Hepatocyte (in vitro differentiated cells): ENCODE data around the gene MMP20. TPM values are rescaled to one million over a fixed set of nuclear protein-coding genes. Genes with fewer than 3 reads are reported as not detected.

Experiments
- DNase-seq: peaks from one replicate; pipeline ENCODE4 v3.0.0-alpha.2; 2016; ENCODE audit warnings: low spot score
- H2AFZ ChIP-seq: fragments of 200-600 bp; sonication (generic); 2 replicates; pipeline ENCODE4 v1.6.0; 2016; ENCODE audit warnings: antibody characterized with exemption, mild to moderate bottlenecking
- H3K27ac ChIP-seq: fragments of 200-600 bp; sonication (generic); 2 replicates; pipeline ENCODE4 v1.5.1; 2016; ENCODE audit warnings: mild to moderate bottlenecking
- H3K27me3 ChIP-seq: fragments of 200-600 bp; sonication (generic); 2 replicates; pipeline ENCODE4 v1.6.1; 2016
- H3K36me3 ChIP-seq: fragments of 200-600 bp; sonication (generic); replicated peaks from 2 replicates; pipeline ENCODE4 v1.5.1; 2016; ENCODE audit warnings: low read depth; ENCODE audit not compliant: insufficient read depth
- H3K4me1 ChIP-seq: fragments of 200-600 bp; sonication (generic); 2 replicates; pipeline ENCODE4 v1.5.1; 2016; ENCODE audit warnings: mild to moderate bottlenecking, moderate library complexity; ENCODE audit not compliant: insufficient read depth
- H3K4me2 ChIP-seq: fragments of 200-600 bp; sonication (generic); 2 replicates; pipeline ENCODE4 v1.6.0; 2016
- H3K4me3 ChIP-seq: fragments of 200-600 bp; sonication (generic); 2 replicates; pipeline ENCODE4 v1.5.1; 2016; ENCODE audit warnings: mild to moderate bottlenecking
- H3K79me2 ChIP-seq: fragments of 200-600 bp; sonication (generic); 2 replicates; pipeline ENCODE4 v1.6.0; 2017; ENCODE audit warnings: mild to moderate bottlenecking
- H3K9me2 ChIP-seq: fragments of 200-600 bp; sonication (generic); replicated peaks from 2 replicates; pipeline ENCODE4 v1.6.0; 2017; ENCODE audit warnings: mild to moderate bottlenecking; ENCODE audit not compliant: insufficient read depth
- H3K9me3 ChIP-seq: fragments of 200-600 bp; sonication (generic); 2 replicates; pipeline ENCODE4 v1.5.1; 2016; ENCODE audit warnings: low read depth, mild to moderate bottlenecking
- H4K20me1 ChIP-seq: fragments of 200-600 bp; sonication (generic); 2 replicates; pipeline ENCODE4 v1.6.0; 2016; ENCODE audit warnings: mild to moderate bottlenecking; ENCODE audit not compliant: insufficient read depth, poor library complexity, severe bottlenecking
- EZH2 ChIP-seq: fragments of 200-600 bp; sonication (generic); IDR thresholded peaks from 2 replicates; pipeline ENCODE4 v1.6.1; 2016; ENCODE audit warnings: antibody characterized with exemption, mild to moderate bottlenecking, borderline replicate concordance
- EZH2phosphoT487 ChIP-seq: fragments of 200-600 bp; sonication (generic); IDR thresholded peaks from one replicate; pipeline ENCODE4 v1.6.1; 2018; ENCODE audit warnings: antibody characterized with exemption, mild to moderate bottlenecking, low read depth, moderate library complexity; ENCODE audit not compliant: unreplicated experiment, severe bottlenecking
- WGBS: methylation state at CpG from one replicate; pipeline ENCODE4 v1.1.6; 2016; ENCODE audit warnings: low lambda C conversion rate; ENCODE audit errors: missing lambda C conversion rate; 5-methylcytosine and 5-hydroxymethylcytosine counted together
- polyA plus RNA-seq: library from polyadenylated mRNA; unstranded; fragments of >200 nt; fragmentation: Nextera tagmentation; extraction: Ambion mirVana; gene quantifications from 2 replicates; pipeline ENCODE4 v1.2.1, GENCODE V29; 2016
- total RNA-seq: library from RNA; depleted of rRNA; stranded (reverse); fragments of >200 nt; gene quantifications from 2 replicates; pipeline ENCODE4 v1.2.3, GENCODE V29; 2014
- TF ChIP-seq, protein P1 (sequence below): fragments of 200-600 bp; sonication (generic); IDR thresholded peaks from 2 replicates; pipeline ENCODE4 v1.5.1; 2016; ENCODE audit warnings: antibody characterized with exemption, mild to moderate bottlenecking; ENCODE audit not compliant: poor library complexity

The MMP20 gene
- total and polyA plus RNA-seq, 2 experiments from 2014 or later = not detected

DNA sequence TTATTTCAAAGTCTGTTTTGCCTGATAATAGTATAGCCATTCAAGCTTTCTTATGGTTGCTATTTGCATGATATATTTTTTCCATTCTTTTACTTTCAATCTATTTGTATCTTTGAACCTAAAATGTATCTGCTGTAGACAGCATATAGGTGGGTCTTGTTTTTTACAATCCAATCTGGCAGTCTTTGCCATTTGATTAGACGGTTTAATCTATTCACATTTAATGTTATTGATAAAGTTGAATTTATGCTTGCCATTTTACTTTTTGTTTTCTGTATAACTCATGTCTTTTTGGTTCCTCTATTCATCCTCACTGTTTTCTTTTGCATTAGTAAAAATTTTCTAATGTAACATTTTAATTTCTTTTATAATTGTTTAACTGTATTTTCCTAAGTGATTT, 37.4 kb downstream of the MMP20 start:
- no peak for DNase-seq
- no peak overlapping the region for H3K27ac ChIP-seq
- no peak overlapping the region for H2AFZ ChIP-seq
- H3K27me3 ChIP-seq = no peaks in the 10 kb centered on the region
- WGBS = 89% methylated on average over 1 of the region's 1 CpG
- no peak overlapping the region for H3K4me2 ChIP-seq
- H3K36me3 ChIP-seq = no peaks in the 10 kb centered on the region
- no peaks in the 10 kb centered on the region for H4K20me1 ChIP-seq
- no peaks in the 10 kb centered on the region for H3K79me2 ChIP-seq
- H3K9me2 ChIP-seq = no peaks in the 10 kb centered on the region
- no peaks in the 10 kb centered on the region for H3K9me3 ChIP-seq
- no peaks in the 10 kb centered on the region for H3K4me1 ChIP-seq
- no peak overlapping the region for H3K4me3 ChIP-seq
- TF ChIP-seq EZH2phosphoT487 (no peak), EZH2 (no peak)
- TF ChIP-seq, protein P1, sequence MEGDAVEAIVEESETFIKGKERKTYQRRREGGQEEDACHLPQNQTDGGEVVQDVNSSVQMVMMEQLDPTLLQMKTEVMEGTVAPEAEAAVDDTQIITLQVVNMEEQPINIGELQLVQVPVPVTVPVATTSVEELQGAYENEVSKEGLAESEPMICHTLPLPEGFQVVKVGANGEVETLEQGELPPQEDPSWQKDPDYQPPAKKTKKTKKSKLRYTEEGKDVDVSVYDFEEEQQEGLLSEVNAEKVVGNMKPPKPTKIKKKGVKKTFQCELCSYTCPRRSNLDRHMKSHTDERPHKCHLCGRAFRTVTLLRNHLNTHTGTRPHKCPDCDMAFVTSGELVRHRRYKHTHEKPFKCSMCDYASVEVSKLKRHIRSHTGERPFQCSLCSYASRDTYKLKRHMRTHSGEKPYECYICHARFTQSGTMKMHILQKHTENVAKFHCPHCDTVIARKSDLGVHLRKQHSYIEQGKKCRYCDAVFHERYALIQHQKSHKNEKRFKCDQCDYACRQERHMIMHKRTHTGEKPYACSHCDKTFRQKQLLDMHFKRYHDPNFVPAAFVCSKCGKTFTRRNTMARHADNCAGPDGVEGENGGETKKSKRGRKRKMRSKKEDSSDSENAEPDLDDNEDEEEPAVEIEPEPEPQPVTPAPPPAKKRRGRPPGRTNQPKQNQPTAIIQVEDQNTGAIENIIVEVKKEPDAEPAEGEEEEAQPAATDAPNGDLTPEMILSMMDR = no peak

DNA sequence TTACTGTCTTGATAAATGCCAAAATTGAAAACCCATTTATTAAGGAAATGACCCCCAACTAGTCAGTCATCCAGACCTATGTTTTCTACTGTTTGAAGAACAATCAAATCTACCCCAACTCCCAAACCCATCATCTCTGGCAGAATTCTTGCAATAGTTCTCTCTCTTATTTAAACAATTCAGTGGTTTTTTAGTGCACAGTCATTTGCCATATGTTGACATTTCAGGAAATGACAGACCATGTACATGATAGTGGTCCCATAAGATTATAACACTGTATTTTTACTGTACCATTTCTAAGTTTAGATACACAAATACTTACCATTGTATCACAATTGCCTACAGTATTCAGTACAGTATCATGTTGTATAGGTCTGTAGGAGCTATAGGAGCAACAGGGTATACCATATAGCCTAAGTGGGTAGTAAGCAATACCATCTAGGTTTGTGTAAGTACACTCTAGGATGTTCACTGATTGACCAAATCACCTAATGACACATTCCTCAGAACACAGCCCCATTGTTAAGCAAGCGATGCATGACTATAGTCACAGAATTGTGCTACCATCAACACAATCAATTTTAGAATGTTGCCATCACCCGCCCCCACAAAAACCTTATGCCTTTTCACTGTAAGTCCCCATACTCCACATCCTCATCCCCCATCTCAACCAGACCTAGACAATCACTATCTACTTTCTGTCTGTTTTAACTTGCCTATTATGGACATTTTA, 41.8 kb downstream of the MMP20 start:
- H3K4me1 ChIP-seq = no peaks in the 10 kb centered on the region
- no peaks in the 10 kb centered on the region for H4K20me1 ChIP-seq
- WGBS = 95% methylated on average over 2 of the region's 2 CpGs
- DNase-seq = no peak
- no peak overlapping the region for H3K4me3 ChIP-seq
- TF ChIP-seq, protein P1 = no peak
- TF ChIP-seq EZH2 (no peak), EZH2phosphoT487 (no peak)
- H3K9me2 ChIP-seq = no peaks in the 10 kb centered on the region
- no peaks in the 10 kb centered on the region for H3K79me2 ChIP-seq
- no peak overlapping the region for H3K4me2 ChIP-seq
- H3K27me3 ChIP-seq = no peaks in the 10 kb centered on the region
- no peaks in the 10 kb centered on the region for H3K36me3 ChIP-seq
- H2AFZ ChIP-seq = no peak overlapping the region
- H3K9me3 ChIP-seq = no peaks in the 10 kb centered on the region
- no peak overlapping the region for H3K27ac ChIP-seq

DNA sequence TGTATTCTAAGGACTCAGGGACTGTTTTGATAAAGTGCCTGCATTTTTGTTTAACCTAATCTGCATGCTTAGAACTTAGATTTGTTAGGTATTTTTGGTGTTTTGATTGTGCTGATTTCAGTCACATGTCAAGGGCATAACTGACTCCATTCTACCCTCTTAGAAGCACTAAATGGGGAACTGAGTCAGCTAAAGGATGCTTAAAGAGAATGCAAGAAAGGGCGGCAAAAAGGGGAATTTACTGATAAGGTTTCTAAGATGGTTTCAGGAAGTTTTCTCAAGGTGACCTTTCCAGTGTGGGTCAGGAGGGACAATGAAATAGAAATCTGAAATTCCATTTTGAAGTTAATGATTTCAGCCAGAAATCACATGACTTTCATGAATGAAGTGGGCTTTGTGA, 43.0 kb downstream of the MMP20 start:
- TF ChIP-seq EZH2 (no peak), EZH2phosphoT487 (no peak)
- TF ChIP-seq, protein P1 = no peak
- H3K79me2 ChIP-seq = no peaks in the 10 kb centered on the region
- no peaks in the 10 kb centered on the region for H3K36me3 ChIP-seq
- H3K9me3 ChIP-seq = no peaks in the 10 kb centered on the region
- no peak overlapping the region for H3K27ac ChIP-seq
- no peaks in the 10 kb centered on the region for H3K4me1 ChIP-seq
- H3K4me2 ChIP-seq = no peak overlapping the region
- no peak overlapping the region for H3K4me3 ChIP-seq
- H3K27me3 ChIP-seq = no peaks in the 10 kb centered on the region
- no peak overlapping the region for H2AFZ ChIP-seq
- 87% methylated on average over 1 of the region's 1 CpG for WGBS
- no peaks in the 10 kb centered on the region for H4K20me1 ChIP-seq
- no peak for DNase-seq
- H3K9me2 ChIP-seq = no peaks in the 10 kb centered on the region
